HG03378 (cell line): ENCODE measurements around the gene MAPK14.
"Not testable (repeated sequence)": the region's sequence is repeated elsewhere in the genome, so short reads cannot be mapped to it uniquely, and the experiment has no call there.

Experiments
- ATAC-seq: cut with Tn5 transposase; IDR thresholded peaks from one replicate; pipeline ENCODE4 v1.9.1; 2021; ENCODE audit warnings: mild to moderate bottlenecking, moderate library complexity; ENCODE audit not compliant: unreplicated experiment

MAPK14 gene

GRCh38 chr6:36120979-36121786 is 93.6 kb downstream of the MAPK14 start:
- ATAC-seq = no peak

- no peak for ATAC-seq
These were observed 94.3 kb downstream of the MAPK14 start for GRCh38 chr6:36121787-36122494.

DNA sequence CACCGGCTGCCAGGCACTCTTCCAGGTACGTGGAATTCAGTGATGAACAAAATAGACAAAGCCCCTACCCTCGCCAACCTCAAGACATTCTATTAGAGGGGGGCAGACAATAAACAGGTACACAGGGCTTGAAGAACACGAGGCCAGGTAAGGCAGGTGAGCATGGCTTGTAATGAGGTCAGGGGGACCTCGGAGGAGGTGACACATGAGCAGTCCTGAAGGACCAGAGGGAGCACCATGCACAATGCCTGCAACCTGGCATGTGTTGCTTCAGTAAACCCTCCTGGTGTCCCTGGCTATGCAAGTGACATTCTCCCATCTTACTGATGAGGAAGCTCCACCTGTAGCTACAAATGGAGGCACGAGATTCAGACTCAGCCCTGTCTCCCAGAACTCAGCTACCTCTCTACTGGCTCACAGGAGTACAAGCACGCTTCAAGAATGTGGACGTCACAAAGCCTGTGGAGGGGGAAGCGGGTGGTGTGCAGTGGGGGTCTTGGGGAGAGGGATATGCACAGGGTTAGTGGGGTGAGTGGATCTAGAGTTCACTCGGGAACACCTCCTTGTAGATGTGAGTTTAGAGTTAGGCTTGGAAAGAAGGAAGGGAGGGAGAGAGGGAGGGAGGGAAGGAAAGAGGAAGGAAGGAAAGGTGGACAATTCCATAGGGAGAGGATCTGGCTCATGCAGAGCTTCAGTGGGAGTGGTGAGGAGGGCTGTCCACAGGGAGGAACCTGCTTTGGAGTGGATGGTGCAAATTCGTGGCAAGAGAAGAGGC is 95.1 kb downstream of the MAPK14 start:
- ATAC-seq = no peak

DNA sequence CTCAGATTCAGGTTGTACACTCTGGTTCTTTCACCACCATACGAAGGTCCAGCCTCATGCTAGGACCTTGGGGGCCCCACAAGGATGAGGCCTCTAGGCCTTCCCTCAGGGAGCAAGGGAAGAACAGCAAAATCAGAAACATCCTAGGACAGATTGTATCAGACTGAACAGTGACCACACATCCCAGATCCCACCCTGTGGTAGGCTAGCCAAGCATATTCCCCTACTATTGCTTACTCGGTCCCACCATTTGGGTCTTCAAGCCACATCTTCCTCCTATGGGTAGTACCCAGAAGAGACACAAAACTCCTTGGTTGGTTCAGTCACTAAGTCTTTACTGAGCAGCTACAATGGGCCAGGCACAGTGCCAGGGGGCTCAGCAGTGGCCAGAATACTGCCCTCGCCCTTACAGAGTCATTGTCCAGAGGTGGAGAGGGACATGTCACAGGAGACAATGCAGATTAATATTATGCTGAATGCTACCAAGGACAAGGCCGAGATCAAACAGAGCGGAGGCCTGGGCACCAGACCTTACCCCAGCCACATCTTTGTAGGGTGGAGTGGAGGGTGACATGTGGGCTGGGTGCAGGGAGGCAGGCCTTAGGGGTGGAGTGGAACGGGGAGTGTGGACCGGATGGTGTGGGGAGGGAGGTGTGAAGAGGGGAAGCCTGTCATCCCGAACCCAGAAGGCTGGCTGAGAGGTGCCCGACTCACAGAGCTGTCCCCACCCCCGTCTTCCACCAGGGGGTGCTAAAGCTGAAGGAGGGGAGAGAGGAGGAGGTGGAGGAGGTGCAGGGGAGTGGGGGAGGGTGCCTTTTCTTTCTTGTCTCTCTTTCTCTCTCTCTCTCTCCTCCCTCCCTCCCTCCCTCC is 95.9 kb downstream of the MAPK14 start:
- ATAC-seq = peak; percentile 45

- not testable (repeated sequence) for ATAC-seq
These were observed 96.7 kb downstream of the MAPK14 start for GRCh38 chr6:36124346-36124745.

- no peak for ATAC-seq
These were observed 97.3 kb downstream of the MAPK14 start for GRCh38 chr6:36124881-36125280.

DNA sequence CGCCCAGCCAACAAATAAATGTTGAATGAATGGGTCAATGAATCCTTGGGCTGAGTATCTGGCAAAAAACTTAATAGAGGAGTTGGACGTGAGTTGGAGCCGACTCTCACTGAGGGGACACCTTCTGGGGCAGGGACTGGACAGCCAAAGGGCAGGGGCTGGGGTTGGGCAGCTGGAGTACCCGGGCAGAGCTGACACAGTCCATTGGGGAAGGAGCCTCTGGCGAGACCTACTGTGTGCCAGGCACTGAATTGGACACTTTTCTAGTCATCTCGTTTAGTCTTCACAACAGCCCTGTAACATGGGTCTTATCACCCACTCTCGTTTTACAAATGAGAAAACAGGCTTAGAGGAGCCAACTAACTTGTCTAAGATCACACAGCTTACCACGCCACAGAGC is 98.0 kb downstream of the MAPK14 start:
- no peak for ATAC-seq

DNA sequence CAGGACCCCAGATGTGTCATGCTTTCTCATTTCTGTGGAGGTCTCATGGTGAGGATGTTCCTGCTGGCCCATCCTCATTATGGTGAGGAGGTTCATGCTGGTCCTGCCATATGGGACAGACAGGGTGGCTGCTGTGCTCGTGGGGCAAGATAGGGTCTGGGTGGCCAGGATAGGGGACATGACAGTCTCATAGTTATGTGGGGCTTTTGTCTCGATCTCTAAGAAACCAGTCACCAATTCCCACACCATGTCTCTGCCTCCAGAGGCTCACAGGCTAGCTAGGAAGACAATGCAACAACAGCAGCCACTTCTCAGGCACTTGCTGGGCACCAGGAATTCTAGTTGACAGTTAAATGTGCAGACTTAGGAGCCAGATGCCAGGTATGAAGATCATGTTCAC is 98.5 kb downstream of the MAPK14 start:
- ATAC-seq = no peak

DNA sequence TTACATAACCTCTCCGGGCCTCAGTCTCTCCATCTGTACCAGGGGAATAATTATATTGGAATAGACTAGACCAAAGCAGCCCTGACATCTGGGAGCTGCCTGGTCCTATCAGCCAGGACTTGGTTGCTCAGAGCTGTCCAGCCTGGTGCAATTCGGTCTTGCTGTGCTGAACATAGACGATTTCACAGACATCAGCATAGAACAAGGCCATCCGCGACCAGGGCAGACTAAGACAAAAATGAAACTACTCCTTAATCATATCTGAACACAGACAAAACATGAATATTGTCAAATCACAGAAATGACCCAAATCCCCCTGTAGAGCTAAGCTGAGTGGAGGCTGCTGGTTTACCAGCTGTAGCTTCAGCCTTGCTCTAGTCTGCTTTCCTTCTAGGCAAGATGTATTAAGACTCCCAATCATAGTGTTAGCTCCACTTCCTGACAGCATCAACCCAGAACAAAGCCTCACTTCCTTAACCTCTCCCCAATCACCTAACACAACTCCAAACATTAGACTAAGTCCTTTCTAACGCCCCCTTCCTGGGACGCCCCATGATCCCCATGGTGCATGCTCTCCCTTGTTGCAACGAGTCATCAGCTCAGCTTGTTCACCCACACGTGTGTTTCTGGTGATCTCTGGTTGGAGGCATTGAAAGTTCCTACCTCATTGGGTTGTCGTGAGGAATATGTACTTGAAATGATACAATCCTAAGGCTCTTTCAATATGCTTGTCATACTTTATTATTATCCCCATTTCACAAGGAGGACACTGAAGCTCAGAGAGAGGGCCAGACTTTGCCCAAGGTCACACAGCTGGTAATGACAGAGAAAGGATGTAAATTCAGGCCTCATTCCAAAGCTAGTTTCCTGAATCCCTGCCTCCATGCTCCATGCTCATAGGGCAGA is 99.2 kb downstream of the MAPK14 start:
- no peak for ATAC-seq

DNA sequence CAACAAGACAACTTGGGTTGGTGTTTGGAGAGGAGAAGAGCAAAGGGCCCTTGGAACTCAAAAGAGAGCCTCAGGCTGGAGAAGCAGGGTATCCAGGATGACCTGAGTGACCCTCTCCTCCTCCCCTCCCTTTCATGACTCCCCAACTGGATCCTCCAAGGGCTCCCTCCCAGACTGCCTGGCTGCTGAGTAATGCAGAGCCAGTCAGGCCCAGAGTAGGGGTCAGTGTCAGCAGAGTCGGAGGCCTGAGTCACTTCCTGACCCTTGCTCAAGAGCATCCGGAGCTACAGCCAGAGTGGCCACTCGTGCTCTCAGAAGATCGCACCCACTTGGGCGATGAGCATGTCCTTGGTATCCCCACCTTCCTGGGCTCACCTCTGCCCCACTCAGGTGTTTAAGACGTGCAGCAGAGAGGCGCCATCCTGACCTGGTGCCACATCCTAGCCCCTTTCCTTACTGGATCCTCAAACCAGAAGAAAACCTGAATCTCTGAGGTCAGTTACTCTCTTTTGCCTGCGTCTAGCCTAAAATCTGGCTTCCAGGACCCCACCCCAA is 99.9 kb downstream of the MAPK14 start:
- ATAC-seq = no peak

GRCh38 chr6:36128073-36128472 is 100.5 kb downstream of the MAPK14 start:
- no peak for ATAC-seq

DNA sequence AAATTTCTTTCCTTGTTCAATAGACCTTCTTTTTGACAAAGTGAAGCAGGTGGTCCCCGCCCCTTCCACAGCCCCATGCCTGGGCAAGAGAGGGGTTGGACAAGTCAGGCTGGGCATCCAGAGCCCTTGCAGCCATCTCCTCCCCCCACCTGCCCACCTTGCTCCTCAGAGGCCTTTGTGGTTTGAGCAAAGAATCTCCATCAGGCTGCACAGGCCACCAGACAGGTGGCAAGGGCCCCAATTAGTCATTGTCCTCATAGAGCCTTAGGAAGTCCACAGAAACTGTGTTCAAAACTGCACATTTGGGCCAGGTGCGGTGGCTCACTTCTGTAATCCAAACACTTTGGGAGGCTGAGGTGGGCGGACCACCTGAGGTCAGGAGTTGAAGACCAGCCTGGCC is 101.2 kb downstream of the MAPK14 start:
- no peak for ATAC-seq

DNA sequence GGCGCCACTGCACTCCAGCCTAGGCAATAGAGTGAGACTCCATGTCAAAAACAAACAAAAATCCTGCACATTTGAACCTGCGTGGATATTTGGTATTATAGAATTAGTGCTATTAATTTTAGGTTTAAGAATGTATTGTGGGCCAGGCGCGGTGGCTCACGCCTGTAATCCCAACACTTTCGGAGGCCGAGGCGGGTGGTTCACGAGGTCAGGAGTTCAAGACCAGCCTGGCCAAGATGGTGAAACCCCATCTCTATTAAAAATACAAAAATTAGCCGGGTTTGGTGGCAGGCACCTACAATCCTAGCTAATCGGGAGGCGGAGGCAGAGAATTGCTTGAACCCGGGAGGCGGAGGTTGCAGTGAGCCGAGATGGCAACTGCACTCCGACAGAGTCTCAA is 101.7 kb downstream of the MAPK14 start:
- not testable (repeated sequence) for ATAC-seq

GRCh38 chr6:36129941-36130666 is 102.5 kb downstream of the MAPK14 start, which contains the start of gene MAPK13:
Gene MAPK13 (plus strand): TSS chr6:36130513. CDS start chr6:36130583, 70 bp downstream.
- no peak for ATAC-seq

DNA sequence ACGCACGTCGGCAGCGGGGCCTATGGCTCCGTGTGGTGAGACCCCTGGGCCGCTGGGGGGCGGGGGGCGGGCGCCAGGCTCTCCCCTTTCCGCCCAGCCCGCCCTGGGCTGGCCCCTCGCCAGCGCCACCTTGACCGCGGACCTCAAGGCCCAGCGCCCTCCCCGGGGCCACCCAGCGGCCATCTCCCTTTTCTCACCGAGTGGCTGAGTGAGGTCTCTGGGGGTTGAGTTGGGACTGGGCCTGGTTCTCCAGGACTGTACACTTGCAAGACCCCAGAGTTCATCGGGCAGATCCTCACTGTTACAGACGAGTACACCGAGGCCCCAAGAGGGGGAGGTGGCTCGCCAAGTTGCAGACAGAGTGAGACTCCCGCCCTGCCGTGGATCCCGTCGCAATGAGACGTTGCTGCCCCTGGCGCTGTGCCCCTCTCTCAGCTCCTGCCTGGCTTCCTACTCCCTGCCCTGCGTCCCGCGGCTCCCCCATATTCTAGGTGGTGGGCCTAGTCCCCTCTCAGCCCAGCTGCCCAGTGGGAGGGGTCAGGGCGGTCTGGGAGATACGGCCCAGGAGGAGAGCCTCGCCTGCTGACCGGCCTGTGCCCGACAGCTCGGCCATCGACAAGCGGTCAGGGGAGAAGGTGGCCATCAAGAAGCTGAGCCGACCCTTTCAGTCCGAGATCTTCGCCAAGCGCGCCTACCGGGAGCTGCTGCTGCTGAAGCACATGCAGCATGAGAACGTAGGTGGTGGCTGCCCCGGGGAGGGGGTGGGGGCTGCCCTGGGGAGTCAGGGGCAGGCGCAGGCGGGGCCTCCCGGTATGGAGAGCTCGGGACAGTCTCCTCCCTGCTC is 103.3 kb downstream of the MAPK14 start:
- ATAC-seq = no peak

DNA sequence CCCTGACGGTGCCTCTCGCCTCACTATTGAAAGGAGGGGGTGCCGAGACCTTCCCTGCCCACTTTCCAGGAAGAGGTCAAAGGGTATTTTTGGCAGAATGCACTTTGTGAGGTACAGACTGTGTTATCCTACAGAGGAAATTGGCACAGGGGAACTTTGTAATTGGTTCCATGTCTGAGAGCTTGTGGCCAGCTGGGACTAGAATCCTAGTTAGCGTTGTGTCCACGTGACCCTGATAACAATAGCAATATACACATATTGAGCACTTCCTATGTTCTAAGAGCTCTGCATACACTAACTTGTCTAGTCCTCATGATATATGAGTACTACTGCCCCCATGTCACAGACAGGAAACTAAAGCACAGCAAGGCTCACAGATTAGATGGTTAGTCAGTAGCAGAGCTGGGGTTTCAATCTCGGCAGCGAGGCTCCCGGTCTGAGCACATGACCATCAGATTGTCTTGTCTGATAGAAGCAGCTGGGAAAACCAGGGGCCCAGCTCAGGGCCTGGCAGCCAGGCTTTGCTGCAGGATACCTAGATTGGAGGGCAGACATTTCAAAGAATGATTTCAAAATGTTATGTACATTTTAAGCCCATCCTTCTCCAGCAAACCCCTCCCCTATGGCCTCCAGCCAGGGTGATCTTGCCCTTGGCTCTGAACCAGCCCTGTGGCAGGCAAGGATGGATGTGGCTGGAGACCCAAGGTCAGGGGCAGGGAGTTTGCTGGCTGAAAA is 104.1 kb downstream of the MAPK14 start:
- ATAC-seq = peak; percentile 88
